ENCODE measurements around the gene APOH.
A peak's percentile ranks its signal among the peaks of the same experiment; 100 is the strongest.

Gene APOH

GRCh38 chr17:66235377-66235994, 6.3 kb upstream of the APOH start:
- DNase-seq, result no peak

GRCh38 chr17:66234611-66235010, 5.4 kb upstream of the APOH start:
- DNase-seq, result no peak

GRCh38 chr17:66233023-66233753, 4.0 kb upstream of the APOH start:
- no peak for DNase-seq

- DNase-seq, result no peak
These were observed 1.8 kb upstream of the APOH start for GRCh38 chr17:66230922-66231591.

GRCh38 chr17:66229783-66230538, 746 bp upstream of the APOH start:
- DNase-seq, result no peak

GRCh38 chr17:66227212-66228045, 1.8 kb downstream of the APOH start:
- no peak for DNase-seq

- no peak for DNase-seq
These were observed 6.3 kb downstream of the APOH start for GRCh38 chr17:66222798-66223350.

- DNase-seq, result no peak
These were observed 7.3 kb downstream of the APOH start for GRCh38 chr17:66221755-66222530.

- DNase-seq, result no peak
These were observed 7.9 kb downstream of the APOH start for GRCh38 chr17:66221343-66221742.

GRCh38 chr17:66220079-66220835, 9.0 kb downstream of the APOH start:
- no peak for DNase-seq

- no peak for DNase-seq
These were observed 13.7 kb downstream of the APOH start for GRCh38 chr17:66215529-66215911.

GRCh38 chr17:66214884-66215528, 14.2 kb downstream of the APOH start:
- no peak for DNase-seq

GRCh38 chr17:66211047-66211810, 18.0 kb downstream of the APOH start:
- DNase-seq, result no peak

GRCh38 chr17:66210208-66210574, 19.0 kb downstream of the APOH start:
- DNase-seq, result no peak

- no peak for DNase-seq
These were observed 21.3 kb downstream of the APOH start for GRCh38 chr17:66207936-66208335.

GRCh38 chr17:66203274-66204015, 25.8 kb downstream of the APOH start:
- DNase-seq, result no peak

GRCh38 chr17:66200685-66201092, 28.5 kb downstream of the APOH start:
- peak in 24 of 56 donors; percentile 0 to 54 (median 5) for DNase-seq
